ENCODE data around the gene SLC4A7.

SLC4A7 gene

DNA sequence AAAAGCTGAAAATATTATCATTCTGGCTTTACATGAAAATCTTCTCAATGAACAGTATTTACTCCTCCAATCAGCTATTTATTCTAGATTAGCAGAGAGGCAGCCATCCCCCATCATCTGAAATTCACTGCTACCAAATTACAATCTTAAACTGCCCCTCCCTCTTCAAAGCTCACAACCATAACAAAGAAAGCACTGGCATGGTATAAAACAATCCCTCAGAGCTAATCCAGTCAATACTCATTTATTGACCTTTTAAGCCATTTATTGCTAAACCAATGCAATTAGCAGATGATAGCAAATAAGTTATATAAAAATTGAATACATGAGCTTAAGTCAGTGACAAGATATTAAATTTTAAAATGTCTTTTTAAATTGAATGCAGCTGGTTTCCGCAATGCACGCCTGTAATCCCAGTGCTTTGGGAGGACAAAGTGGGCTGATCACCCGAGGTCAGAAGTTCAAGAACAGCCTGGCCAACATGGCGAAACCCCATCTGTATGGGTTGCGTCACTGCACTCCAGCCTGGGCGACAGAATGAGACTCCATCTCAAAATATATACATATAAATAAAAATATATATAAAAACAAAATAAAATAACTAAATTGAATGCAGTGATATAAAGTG is 12.1 kb downstream of the SLC4A7 start:
- H3K4me3 ChIP-seq (ENCODE audit: low read depth, low read length): no peak overlapping the region
- TF ChIP-seq, protein P1, sequence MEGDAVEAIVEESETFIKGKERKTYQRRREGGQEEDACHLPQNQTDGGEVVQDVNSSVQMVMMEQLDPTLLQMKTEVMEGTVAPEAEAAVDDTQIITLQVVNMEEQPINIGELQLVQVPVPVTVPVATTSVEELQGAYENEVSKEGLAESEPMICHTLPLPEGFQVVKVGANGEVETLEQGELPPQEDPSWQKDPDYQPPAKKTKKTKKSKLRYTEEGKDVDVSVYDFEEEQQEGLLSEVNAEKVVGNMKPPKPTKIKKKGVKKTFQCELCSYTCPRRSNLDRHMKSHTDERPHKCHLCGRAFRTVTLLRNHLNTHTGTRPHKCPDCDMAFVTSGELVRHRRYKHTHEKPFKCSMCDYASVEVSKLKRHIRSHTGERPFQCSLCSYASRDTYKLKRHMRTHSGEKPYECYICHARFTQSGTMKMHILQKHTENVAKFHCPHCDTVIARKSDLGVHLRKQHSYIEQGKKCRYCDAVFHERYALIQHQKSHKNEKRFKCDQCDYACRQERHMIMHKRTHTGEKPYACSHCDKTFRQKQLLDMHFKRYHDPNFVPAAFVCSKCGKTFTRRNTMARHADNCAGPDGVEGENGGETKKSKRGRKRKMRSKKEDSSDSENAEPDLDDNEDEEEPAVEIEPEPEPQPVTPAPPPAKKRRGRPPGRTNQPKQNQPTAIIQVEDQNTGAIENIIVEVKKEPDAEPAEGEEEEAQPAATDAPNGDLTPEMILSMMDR (IDR thresholded peaks at IDR 0.05; ENCODE audit: control insufficient read depth, extremely low read depth, insufficient read depth): no peak
- no peak for DNase-seq (ENCODE audit: low read depth)

DNA sequence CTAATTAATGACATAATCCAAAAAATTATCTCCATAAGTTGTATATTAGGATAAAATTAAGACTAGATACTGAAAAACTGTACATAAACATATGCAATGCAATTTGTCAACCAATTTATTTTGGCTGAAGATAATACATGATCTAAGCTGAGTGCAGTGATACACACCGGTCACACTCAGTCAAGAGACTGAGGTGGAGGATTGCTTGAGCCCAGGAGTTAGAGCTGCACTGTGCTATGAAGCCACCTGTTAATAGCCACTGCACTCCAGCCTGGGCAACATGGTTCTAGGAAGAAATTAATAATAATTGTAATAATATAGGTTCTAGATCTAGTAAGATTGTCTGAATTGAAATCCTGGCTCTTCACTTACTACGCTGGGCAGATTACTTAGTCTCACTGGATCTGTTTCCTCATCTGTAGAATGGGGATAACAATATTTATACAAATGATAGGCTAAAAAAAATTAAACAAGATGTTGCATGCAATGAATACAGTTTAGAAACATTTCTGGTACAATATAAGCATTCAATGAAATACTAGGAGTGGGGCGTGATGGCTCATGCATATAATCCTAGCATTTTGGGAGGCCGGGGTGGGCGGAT is 15.8 kb downstream of the SLC4A7 start:
- DNase-seq (ENCODE audit: low read depth): no peak
- TF ChIP-seq, protein P1 (IDR thresholded peaks at IDR 0.05; ENCODE audit: control insufficient read depth, extremely low read depth, insufficient read depth): no peak
- H3K4me3 ChIP-seq (ENCODE audit: low read depth, low read length): no peak overlapping the region

DNA sequence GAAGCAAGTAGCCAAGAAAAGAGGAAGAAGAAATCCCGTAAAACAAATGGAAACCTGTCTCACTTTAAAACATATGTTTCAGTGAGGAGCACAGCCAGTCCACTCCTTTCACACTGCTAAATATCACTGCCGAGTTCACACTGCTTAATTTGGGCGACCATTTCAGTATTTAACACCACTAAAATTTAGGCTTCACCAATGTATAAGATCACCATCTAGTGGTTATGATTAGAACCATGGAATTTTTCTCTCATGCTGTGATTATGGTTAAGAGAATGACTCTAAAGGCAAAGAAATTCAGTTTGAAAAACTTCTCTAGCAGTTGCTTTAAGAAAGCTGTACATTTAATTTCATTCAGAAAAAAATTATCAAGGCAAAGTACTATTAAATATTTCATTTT is 16.6 kb downstream of the SLC4A7 start:
- no peak overlapping the region for H3K4me3 ChIP-seq (ENCODE audit: low read depth, low read length)
- TF ChIP-seq, protein P1 (IDR thresholded peaks at IDR 0.05; ENCODE audit: control insufficient read depth, extremely low read depth, insufficient read depth): peak; percentile 62
- DNase-seq (ENCODE audit: low read depth): no peak

DNA sequence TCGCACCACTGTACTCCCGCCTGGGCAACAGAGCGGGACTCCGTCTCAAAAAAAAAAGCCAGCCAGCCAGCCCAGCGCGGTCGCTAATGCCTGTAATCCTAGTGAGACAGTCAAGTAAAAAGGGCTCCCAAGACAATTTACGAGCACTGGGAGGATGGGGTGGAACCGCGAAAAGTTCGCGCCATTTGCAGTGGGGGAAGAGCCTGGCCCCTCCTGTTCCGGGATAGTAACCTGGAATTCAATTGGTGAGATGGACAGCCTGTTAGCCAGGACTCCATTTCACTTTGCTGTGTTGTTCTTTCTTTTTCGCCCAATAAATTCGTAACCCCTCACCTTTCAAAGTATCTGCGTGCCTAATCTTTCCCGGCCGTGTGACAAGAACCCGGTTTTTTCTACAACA is 19.5 kb downstream of the SLC4A7 start:
- TF ChIP-seq, protein P1 (IDR thresholded peaks at IDR 0.05; ENCODE audit: control insufficient read depth, extremely low read depth, insufficient read depth): no peak
- H3K4me3 ChIP-seq (ENCODE audit: low read depth, low read length): no peak overlapping the region
- no peak for DNase-seq (ENCODE audit: low read depth)

DNA sequence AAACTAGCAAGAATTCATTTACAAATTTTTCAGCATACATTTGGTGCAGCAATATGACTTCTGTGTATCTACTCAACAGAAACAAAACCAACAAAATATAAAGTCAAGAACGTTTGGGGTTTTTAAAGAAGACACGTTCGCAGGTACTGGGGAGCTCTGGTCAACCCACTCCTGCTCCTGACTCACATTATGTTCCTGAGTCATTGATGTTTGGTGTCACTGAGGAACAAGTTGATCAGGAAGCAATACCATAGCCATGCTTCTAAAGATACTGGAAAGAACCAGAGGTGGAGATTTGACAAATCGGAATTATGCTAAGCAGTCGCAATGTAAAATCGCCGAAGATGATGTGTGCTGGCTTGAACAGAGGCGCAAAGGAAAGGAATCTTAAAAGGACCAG is 22.0 kb downstream of the SLC4A7 start:
- DNase-seq (ENCODE audit: low read depth): no peak
- TF ChIP-seq, protein P1 (IDR thresholded peaks at IDR 0.05; ENCODE audit: control insufficient read depth, extremely low read depth, insufficient read depth): no peak
- no peak overlapping the region for H3K4me3 ChIP-seq (ENCODE audit: low read depth, low read length)

DNA sequence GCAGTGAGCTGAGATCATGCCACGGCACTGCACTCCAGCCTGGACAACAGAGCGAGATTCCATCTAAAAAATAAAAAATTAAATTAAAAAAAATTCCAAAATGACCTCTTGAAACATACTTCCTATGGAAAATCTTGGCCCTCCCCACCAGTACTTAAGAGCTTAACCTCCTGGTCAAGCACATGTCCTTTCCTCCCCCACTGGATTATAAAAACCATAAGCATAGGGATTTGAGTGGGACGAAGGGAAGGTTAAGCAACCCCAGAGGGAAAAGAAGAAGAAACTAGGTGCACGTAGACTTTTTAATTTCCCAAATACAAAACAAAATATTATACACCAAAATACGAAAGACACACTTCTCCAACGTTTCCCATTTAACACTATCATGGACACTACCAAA is 25.3 kb downstream of the SLC4A7 start:
- no peak overlapping the region for H3K4me3 ChIP-seq (ENCODE audit: low read depth, low read length)
- TF ChIP-seq, protein P1 (IDR thresholded peaks at IDR 0.05; ENCODE audit: control insufficient read depth, extremely low read depth, insufficient read depth): no peak
- DNase-seq (ENCODE audit: low read depth): no peak

DNA sequence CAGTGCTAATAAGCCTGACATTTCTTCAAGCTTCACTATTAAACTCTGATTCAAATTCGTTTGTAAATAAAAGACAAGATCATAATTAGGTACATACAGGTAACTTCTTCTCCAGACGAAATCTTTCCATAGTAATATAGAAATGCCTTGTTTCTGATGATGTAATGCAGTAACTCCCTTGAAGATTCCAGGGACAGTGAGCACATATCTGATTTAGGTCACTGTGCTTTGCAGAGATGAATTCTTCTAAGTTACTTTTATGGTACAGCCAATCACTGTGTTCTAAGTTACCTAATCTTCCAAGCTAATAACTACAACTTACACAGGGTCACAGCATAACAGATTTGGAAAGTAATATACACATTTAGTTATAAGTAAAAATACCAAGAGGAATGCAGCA is 27.6 kb downstream of the SLC4A7 start:
- TF ChIP-seq, protein P1 (IDR thresholded peaks at IDR 0.05; ENCODE audit: control insufficient read depth, extremely low read depth, insufficient read depth): no peak

More for the DNA sequence above, 27.6 kb downstream of the SLC4A7 start:
- no peak for DNase-seq (ENCODE audit: low read depth)
- no peak overlapping the region for H3K4me3 ChIP-seq (ENCODE audit: low read depth, low read length)
